Cardiac fibroblast (primary cell): ENCODE results near the gene PRPF31.
A peak's percentile ranks its signal among the peaks of the same experiment; 100 is the strongest.
"Not testable (repeated sequence)": the region's sequence is repeated elsewhere in the genome, so short reads cannot be mapped to it uniquely, and the experiment has no call there.

Source experiments
- DNase-seq, 2 donors: peaks; one replicate each; pipeline versions ENCODE4 v3.0.0 to v3.0.0-alpha.2; 2010; ENCODE audit warnings: low read depth in 2 of 2
- H3K4me3 ChIP-seq, 2 donors: replicated peaks in 1 of 2; 1 replicate in 1 of 2; 2 replicates in 1 of 2; pipeline ENCODE4 v1.5.1; 2011; ENCODE audit warnings: low read depth in 2 of 2, low read length in 2 of 2, mild to moderate bottlenecking in 2 of 2, moderate library complexity in 1 of 2
- TF ChIP-seq, protein P1 (sequence below): IDR thresholded peaks from one replicate; pipeline ENCODE4 v1.5.1; 2011; ENCODE audit warnings: low read depth, mild to moderate bottlenecking, low read length, inconsistent platforms

PRPF31 gene

DNA sequence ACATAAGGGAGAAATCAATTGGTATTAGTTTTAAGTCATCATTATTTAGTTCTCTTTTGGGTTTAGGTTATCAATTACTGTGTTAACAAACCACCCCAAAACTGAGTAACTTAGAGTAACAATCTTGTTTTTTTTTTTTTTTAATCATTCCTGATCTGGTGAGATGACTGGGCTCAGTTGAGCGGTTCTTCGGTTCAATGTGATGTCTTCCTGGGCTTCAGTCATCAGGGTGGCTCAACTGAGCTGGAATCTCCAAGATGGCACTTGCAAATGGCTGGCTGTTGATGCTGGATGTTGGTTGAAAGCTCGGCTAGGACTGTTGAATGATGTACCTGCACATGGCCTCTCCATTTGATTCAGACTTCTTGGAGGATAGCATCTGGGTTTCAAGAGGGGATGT, 31.1 kb upstream of the PRPF31 start:
- TF ChIP-seq, protein P1, sequence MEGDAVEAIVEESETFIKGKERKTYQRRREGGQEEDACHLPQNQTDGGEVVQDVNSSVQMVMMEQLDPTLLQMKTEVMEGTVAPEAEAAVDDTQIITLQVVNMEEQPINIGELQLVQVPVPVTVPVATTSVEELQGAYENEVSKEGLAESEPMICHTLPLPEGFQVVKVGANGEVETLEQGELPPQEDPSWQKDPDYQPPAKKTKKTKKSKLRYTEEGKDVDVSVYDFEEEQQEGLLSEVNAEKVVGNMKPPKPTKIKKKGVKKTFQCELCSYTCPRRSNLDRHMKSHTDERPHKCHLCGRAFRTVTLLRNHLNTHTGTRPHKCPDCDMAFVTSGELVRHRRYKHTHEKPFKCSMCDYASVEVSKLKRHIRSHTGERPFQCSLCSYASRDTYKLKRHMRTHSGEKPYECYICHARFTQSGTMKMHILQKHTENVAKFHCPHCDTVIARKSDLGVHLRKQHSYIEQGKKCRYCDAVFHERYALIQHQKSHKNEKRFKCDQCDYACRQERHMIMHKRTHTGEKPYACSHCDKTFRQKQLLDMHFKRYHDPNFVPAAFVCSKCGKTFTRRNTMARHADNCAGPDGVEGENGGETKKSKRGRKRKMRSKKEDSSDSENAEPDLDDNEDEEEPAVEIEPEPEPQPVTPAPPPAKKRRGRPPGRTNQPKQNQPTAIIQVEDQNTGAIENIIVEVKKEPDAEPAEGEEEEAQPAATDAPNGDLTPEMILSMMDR: no peak
- no peak overlapping the region for H3K4me3 ChIP-seq
- DNase-seq: no peak

DNA sequence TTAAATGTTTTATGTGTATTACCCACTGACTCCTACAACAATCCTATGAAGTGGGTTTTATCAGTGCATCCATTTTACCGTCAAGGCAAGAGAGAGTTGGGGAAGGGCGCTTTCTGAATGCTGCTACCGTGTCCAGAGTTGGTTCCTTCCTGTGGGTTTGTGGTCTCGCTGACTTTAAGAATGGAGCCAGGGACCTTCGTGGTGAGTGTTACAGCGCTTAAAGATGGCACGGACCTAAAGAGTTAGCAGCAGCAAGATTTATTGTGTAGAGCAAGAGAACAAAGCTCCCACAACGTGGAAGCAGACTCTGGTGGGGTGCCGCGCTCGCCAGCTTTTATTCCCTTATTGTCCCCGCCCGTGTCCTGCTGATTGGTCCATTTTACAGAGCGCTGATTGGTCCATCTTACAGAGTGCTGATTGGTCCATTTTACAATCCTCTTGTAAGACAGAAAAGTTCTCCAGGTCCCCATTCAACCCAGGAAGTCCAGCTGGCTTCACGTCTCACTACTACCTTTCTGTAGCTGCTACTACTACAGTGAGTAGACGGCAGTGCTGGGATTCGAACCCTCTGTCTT, 21.0 kb upstream of the PRPF31 start:
- H3K4me3 ChIP-seq: no peak overlapping the region
- no peak for DNase-seq

DNA sequence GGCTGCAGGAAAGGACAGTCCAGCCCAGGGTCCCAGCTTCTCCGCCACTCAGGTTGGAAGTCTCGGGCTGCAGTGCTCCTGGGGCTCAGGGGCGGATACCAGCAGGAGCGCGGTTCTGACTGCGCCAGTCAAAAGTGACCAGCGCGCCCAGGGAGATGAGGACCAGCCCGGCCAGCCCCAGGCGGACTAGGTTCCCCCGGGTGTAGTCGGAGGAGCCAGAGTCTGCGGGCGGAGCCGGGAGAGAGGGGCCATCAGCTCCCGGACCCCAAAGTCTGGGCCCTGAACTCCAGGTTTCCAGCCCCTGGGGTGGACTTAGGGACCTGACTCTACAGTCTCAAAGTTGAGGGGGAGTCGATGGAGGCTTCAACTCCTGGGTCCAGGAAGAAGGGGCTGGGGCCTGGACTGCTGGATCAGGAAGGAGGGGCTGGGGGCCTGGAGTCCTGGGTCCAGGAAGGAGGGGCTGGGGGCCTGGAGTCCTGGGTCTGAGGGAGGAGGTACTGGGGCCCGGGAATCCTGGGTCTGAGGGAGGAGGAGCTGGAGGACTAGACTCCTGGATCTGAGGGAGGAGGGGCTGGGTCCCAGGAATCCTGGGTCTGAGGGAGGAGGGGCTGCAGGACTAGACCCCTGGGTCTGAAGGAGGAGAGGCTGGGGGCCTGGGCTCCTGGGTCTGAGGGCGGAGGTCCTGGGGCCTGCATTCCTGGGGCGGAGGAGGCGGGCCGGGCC, 20.3 kb upstream of the PRPF31 start:
- DNase-seq: no peak
- H3K4me3 ChIP-seq: peak overlapping the region; percentile 33 to 47
- TF ChIP-seq, protein P1: no peak

More for the DNA sequence above, 21.0 kb upstream of the PRPF31 start:
- TF ChIP-seq, protein P1: no peak

DNA sequence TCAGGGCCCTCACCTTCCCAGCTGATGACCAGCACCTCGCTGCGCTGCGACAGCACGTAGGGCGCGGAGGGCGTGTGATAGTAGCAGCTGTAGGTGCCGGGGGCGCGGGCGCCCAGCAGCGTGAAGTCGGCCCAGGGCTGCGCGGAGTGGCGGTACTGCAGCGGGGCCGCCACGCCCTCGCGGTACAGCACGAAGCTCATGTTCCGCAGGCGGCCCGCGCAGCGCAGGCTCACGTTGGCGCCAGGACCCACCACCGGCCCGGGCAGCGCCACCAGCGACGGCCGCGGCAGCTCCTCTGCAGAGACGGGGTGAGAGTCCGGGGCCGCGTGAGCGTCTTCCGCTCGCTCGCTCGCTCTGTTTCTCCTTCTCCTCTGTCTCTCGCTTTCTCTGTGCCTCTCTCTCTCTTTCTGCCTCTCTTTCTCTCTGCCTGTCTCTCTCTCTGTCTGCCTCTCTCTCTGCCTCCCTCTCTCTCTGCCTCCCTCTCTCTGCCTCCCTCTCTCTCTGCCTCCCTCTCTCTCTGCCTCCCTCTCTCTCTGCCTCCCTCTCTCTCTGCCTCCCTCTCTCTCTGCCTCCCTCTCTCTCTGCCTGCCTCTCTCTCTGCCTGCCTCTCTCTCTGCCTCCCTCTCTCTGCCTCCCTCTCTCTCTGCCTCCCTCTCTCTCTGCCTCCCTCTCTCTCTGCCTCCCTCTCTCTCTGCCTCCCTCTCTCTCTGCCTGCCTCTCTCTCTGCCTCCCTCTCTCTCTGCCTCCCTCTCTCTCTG, 19.5 kb upstream of the PRPF31 start:
- DNase-seq: peak; percentile 50 to 61
- peak overlapping the region; percentile 33 to 47 for H3K4me3 ChIP-seq

DNA sequence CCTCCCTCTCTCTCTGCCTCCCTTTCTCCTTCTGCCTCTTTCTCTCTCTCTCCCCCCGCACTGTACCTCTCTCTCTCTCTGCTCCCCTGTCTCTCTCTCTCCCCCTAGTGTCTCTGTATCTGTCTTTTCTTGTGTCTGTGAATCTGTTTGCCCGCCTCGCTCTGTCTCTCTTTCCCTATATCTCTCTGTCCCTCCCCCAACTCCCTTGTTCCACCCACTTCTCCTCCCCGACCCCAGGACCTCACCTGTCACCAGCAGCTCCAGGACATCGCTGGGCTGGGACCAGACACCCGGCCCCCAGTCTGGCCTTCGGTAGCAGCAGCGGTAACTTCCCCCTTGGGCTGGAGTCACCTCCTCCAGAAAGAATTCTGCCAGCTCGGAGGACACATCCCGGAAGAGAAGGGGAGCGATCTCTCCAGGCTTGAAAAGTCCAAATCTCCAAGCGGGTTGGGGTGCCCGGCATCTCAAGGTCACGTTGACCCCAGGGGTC, 18.9 kb upstream of the PRPF31 start:
- peak; percentile 57 to 66 for DNase-seq
- H3K4me3 ChIP-seq: peak overlapping the region; percentile 11 to 24
- TF ChIP-seq, protein P1: peak; percentile 49

DNA sequence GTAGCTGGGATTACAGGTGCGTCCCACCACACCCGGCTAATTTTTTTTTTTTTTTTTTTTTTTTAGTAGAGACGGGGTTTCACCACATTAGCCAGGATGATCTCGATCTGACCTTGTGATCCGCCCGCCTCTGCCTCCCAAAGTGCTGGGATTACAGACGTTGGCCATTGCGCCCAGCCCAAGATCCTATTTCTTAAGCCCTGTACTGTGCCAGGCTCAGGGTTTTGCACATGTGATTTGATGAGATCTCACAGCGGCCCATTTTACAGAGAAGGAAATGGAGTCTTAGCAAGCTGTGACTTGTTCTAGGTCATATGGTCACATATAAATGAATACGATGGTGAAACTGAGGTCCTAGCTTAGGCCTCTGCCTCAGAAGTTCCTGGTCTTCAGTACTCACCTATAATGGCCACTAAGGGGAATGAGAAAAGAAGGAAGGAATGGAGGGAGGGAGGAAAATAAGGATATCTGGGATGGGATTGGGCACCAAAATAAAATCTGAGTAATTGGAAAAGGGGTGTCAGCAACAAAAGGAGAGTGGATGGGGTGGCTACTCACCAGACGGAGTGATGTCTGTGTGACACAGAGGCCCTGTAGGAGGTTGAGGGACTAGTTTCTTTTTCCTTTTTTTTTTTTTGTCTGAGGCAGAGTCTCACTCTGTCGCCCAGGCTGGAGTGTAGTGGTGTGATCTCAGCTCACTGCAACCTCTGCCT, 16.2 kb upstream of the PRPF31 start:
- DNase-seq: no peak
- TF ChIP-seq, protein P1: no peak
- no peak overlapping the region for H3K4me3 ChIP-seq

DNA sequence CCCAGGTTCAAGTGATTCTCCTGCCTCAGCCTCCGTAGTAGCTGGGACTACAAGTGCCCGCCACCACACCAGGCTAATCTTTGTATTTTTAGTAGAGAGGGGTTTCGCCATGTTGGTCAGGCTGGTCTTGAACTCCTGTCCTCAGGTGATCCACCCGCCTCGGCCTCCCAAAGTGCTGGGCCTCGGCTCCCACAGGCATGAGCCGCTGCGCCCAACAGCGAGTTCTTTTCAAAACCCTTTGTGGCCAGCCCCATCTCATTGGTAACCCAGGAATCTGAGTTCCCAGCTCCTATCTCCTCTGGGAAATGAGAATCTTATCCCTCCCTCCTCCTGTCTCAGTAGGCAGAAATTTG, 15.7 kb upstream of the PRPF31 start:
- H3K4me3 ChIP-seq, DNase-seq: not testable (repeated sequence)
